AG10803 (cell line): ENCODE data around the gene KCNJ9.

Experiments
- DNase-seq: peaks from one replicate; pipeline ENCODE4 v3.0.0; 2010; ENCODE audit warnings: low read depth
- H3K4me3 ChIP-seq: 2 replicates; pipeline ENCODE4 v1.5.1; 2011; ENCODE audit warnings: mild to moderate bottlenecking, low read length, control low read depth
- CTCF ChIP-seq: conservative IDR thresholded peaks from 2 replicates; pipeline ENCODE4 v1.5.1; 2011; ENCODE audit warnings: mild to moderate bottlenecking, low read length, control low read depth, inconsistent platforms

KCNJ9 gene

GRCh38 chr1:160099716-160100375, 18.5 kb downstream of the KCNJ9 start:
- DNase-seq = no peak
- TF ChIP-seq CTCF = no peak
- H3K4me3 ChIP-seq = no peak overlapping the region

DNA sequence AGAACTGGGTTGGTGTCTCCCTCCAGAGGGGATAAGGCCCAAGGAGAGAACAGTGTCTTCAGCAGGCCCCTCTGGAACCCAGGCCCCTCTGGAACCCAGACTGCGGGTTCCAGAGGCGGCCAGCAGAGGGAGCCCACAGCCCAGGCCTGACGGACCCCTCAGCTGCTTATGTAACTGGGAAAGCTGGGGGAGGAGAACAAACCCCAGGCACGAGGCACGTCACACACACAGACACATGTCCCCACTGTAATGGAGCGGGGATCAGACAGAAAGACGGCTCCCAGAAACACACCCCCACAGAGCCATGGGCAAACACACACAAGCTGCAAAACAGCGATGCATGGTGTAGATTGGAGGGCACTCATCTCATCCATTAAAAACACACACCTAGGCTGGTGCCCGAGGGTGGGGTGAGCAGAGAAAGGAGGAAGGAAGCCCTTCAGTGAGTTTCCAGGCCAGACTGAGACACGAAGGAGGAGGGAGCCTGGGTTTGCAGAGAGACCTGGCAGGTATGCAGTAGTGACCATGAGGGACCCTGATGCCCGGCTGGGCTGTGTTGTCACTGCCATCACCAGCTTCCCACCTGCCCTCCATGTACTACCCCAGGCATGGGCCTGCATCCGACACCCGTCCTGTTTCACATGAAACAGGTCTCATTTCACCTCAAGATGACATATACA, 19.8 kb downstream of the KCNJ9 start:
- peak; percentile 86 for TF ChIP-seq CTCF
- DNase-seq = peak; percentile 75
- H3K4me3 ChIP-seq = peak overlapping the region; percentile 17; the same call in 1 of the 2 replicates

GRCh38 chr1:160101717-160102522, 20.6 kb downstream of the KCNJ9 start:
- no peak for DNase-seq
- H3K4me3 ChIP-seq = no peak overlapping the region
- no peak for TF ChIP-seq CTCF

DNA sequence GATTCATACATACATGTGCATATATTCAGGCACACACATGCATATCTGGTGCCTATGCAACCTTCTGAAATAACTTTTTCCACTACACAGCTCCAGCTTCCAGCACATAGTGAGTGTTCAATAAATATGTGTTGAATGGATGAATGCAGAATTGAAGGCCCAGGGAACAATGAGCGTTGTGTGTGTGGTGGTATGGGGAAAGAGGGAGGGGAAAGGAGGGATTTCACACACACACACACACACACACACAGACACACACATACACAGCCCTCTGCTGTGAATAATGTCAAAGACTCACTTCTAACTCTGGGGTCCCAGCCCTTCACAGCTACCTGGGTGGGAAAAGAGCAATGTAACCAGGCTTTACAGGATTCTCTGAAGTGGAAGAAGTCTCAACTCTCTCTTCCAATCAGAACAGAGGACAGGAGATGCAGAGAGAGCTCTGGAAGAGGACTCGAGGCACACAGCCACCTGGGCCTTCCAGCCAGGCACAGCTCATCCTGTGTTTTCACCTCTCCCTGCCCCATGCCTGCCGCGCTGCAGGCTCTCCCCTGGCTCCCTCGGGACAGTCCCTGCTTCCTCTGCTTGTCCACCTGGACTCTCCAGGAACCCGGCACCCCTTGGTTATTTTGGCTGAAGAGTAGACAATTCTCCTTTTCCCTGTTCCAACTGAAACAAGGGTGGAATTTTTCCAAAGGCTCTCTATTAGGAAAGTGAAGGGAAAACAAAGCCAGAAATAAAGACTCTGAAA, 22.5 kb downstream of the KCNJ9 start:
- H3K4me3 ChIP-seq = no peak overlapping the region
- TF ChIP-seq CTCF = no peak
- no peak for DNase-seq

GRCh38 chr1:160104486-160104885, 23.1 kb downstream of the KCNJ9 start:
- TF ChIP-seq CTCF = no peak
- DNase-seq = no peak
- no peak overlapping the region for H3K4me3 ChIP-seq

DNA sequence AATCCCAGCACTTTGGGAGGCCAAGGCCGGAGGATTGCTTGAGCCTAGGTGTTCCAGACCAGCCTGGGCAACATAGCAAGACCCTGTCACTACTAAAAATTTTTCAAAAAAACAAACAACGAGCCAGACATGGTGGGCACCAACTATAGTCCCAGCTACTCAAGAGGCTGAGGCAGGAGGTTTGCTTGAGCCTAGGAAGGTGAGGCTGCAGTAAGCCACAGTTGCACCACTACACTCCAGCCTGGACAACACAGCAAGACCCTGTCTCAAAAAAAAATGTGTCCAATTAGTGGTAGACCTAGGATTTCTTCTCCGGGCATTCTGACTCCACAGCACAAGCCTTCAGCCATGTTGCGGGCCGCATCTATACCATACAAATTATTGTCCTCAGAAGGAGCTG, 23.8 kb downstream of the KCNJ9 start:
- H3K4me3 ChIP-seq = no peak overlapping the region
- TF ChIP-seq CTCF = no peak
- no peak for DNase-seq
